Measurements from ENCODE around the gene VCAN. TPM values are rescaled to one million over a fixed set of nuclear protein-coding genes. Genes with fewer than 3 reads are reported as not detected.

VCAN gene
- total RNA-seq, 4 donors from 2014 or later: 9.4 to 49.2 (median 10.9) TPM

GRCh38 chr5:83543898-83544297 is 72.4 kb downstream of the VCAN start:
- no peak for DNase-seq
- Histone ChIP-seq H3K27ac (no peak overlapping the region), H3K4me3 (no peak overlapping the region), H3K9me3 (no peaks in the 10 kb centered on the region), H3K36me3 (no peaks in the 10 kb centered on the region), H3K4me1 (no peaks in the 10 kb centered on the region), H3K27me3 (no peaks in the 10 kb centered on the region)
- intact Hi-C loops (cut with DNase I; ENCODE audit: low total_unique reads): no loop called here
- TF ChIP-seq CTCF (IDR thresholded peaks at IDR 0.05) (no peak), POLR2A (IDR thresholded peaks at IDR 0.05) (no peak), POLR2AphosphoS5 (IDR thresholded peaks at IDR 0.05) (no peak), EP300 (IDR thresholded peaks at IDR 0.05; ENCODE audit: low read depth) (no peak)
- in situ Hi-C loops (cut with MboI; ENCODE audit: low pct_ligation_motif_present in 1 of 4, low pct_unique_long_range_greater_than_20kb in 1 of 4, low sequenced_read_pairs in 3 of 4): no loop called here
- 50 to 57% methylated on average over 4 to 6 of the region's 6 CpGs for WGBS, 2 donors (ENCODE audit: low coverage in 1 of 2)

- no peak for DNase-seq
- in situ Hi-C loops (cut with MboI; ENCODE audit: low pct_ligation_motif_present in 1 of 4, low pct_unique_long_range_greater_than_20kb in 1 of 4, low sequenced_read_pairs in 3 of 4): no loop called here
- TF ChIP-seq POLR2A (IDR thresholded peaks at IDR 0.05) (no peak), POLR2AphosphoS5 (IDR thresholded peaks at IDR 0.05) (no peak), CTCF (IDR thresholded peaks at IDR 0.05) (no peak), EP300 (IDR thresholded peaks at IDR 0.05; ENCODE audit: low read depth) (no peak)
- no peaks in the 10 kb centered on the region for H3K36me3 ChIP-seq
- H3K4me3 ChIP-seq: no peak overlapping the region
- intact Hi-C loops (cut with DNase I; ENCODE audit: low total_unique reads): no loop called here
- 82 to 90% methylated on average over 1 of the region's 1 CpG for WGBS, 2 donors (ENCODE audit: low coverage in 1 of 2)
- H3K9me3 ChIP-seq: no peaks in the 10 kb centered on the region
- H3K4me1 ChIP-seq: no peaks in the 10 kb centered on the region
- H3K27me3 ChIP-seq: no peaks in the 10 kb centered on the region
- no peak overlapping the region for H3K27ac ChIP-seq
Observed at GRCh38 chr5:83547161-83547560, 75.6 kb downstream of the VCAN start.

- Histone ChIP-seq H3K4me3 (no peak overlapping the region), H3K27ac (no peak overlapping the region), H3K27me3 (no peaks in the 10 kb centered on the region), H3K4me1 (no peaks in the 10 kb centered on the region), H3K36me3 (no peaks in the 10 kb centered on the region), H3K9me3 (no peaks in the 10 kb centered on the region)
- DNase-seq: no peak
- intact Hi-C loops (cut with DNase I; ENCODE audit: low total_unique reads): no loop called here
- TF ChIP-seq EP300 (IDR thresholded peaks at IDR 0.05; ENCODE audit: low read depth): no peak
- TF ChIP-seq CTCF (IDR thresholded peaks at IDR 0.05): no peak
- no peak for TF ChIP-seq POLR2AphosphoS5 (IDR thresholded peaks at IDR 0.05)
- TF ChIP-seq POLR2A (IDR thresholded peaks at IDR 0.05): no peak
- WGBS, 2 donors (ENCODE audit: low coverage in 1 of 2): 93 to 100% methylated on average over 1 of the region's 1 CpG
- in situ Hi-C loops (cut with MboI; ENCODE audit: low pct_ligation_motif_present in 1 of 4, low pct_unique_long_range_greater_than_20kb in 1 of 4, low sequenced_read_pairs in 3 of 4): no loop called here
Observed at GRCh38 chr5:83547889-83548288, 76.3 kb downstream of the VCAN start.

- no peaks in the 10 kb centered on the region for H3K4me1 ChIP-seq
- 67 to 81% methylated on average over 2 to 4 of the region's 4 CpGs for WGBS, 2 donors (ENCODE audit: low coverage in 1 of 2)
- intact Hi-C loops (cut with DNase I; ENCODE audit: low total_unique reads) (no loop called here), in situ Hi-C loops (cut with MboI; ENCODE audit: low pct_ligation_motif_present in 1 of 4, low pct_unique_long_range_greater_than_20kb in 1 of 4, low sequenced_read_pairs in 3 of 4) (no loop called here)
- H3K4me3 ChIP-seq: no peak overlapping the region
- TF ChIP-seq POLR2A (IDR thresholded peaks at IDR 0.05): no peak
- TF ChIP-seq EP300 (IDR thresholded peaks at IDR 0.05; ENCODE audit: low read depth): no peak
- no peak for TF ChIP-seq POLR2AphosphoS5 (IDR thresholded peaks at IDR 0.05)
- no peak for TF ChIP-seq CTCF (IDR thresholded peaks at IDR 0.05)
- H3K27me3 ChIP-seq: no peaks in the 10 kb centered on the region
- DNase-seq: no peak
- peak overlapping the region in 1 of 4 donors; percentile 23 for H3K27ac ChIP-seq
- no peaks in the 10 kb centered on the region for H3K9me3 ChIP-seq
- H3K36me3 ChIP-seq: no peaks in the 10 kb centered on the region
Observed at GRCh38 chr5:83548581-83548980, 77.0 kb downstream of the VCAN start.

Data from transverse colon (tissue), 4 donors.